ENCODE measurements around the gene ING3.

DNA sequence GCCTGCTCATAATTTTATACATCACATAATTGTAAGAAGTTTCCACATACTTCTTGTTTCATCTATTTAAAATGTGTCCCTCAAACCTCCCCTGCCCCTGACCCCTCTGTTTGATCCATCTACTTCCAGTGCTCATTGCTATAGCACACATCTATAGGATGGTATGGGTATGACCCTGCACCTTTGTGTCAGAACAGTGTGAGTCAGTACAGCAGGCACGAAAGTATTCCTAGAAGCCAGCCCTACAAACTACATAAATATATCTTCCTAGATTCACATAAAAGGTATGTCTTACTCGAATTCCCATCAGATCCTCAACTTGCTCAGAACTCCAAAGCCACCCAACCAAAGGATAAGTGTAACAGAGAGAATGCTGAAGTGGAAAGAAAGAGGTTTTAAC is 25.7 kb upstream of the ING3 start:
- TF ChIP-seq, protein P1, sequence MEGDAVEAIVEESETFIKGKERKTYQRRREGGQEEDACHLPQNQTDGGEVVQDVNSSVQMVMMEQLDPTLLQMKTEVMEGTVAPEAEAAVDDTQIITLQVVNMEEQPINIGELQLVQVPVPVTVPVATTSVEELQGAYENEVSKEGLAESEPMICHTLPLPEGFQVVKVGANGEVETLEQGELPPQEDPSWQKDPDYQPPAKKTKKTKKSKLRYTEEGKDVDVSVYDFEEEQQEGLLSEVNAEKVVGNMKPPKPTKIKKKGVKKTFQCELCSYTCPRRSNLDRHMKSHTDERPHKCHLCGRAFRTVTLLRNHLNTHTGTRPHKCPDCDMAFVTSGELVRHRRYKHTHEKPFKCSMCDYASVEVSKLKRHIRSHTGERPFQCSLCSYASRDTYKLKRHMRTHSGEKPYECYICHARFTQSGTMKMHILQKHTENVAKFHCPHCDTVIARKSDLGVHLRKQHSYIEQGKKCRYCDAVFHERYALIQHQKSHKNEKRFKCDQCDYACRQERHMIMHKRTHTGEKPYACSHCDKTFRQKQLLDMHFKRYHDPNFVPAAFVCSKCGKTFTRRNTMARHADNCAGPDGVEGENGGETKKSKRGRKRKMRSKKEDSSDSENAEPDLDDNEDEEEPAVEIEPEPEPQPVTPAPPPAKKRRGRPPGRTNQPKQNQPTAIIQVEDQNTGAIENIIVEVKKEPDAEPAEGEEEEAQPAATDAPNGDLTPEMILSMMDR (IDR thresholded peaks at IDR 0.05), result no peak
- TF ChIP-seq POLR2A (IDR thresholded peaks at IDR 0.05), result no peak
